GM04503 (cell line): ENCODE results near the gene MLXIP.

Experiments
- DNase-seq: peaks from one replicate; pipeline ENCODE4 v3.0.0-alpha.2; 2012; ENCODE audit warnings: low read depth

MLXIP gene

DNA sequence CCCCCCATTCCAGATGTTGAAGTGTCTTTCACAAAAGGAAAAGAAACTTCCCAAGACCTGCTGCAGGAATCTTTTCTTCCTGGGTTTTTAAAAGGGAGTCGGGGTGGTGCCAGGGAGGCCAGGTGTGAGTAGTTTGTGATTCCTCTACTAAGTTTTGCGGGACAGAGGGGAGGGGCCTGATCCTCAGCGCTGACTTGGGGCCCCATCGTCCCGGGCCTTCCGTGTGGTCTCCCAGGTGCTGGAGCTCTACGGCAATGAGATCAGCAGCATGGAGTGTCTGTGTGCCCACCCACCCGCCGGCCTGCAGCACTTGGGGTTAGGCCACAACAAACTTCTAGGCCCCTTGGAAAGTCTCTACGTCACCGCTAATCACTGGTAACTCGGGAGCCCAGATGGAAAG, 108.9 kb downstream of the MLXIP start:
- DNase-seq = no peak

DNA sequence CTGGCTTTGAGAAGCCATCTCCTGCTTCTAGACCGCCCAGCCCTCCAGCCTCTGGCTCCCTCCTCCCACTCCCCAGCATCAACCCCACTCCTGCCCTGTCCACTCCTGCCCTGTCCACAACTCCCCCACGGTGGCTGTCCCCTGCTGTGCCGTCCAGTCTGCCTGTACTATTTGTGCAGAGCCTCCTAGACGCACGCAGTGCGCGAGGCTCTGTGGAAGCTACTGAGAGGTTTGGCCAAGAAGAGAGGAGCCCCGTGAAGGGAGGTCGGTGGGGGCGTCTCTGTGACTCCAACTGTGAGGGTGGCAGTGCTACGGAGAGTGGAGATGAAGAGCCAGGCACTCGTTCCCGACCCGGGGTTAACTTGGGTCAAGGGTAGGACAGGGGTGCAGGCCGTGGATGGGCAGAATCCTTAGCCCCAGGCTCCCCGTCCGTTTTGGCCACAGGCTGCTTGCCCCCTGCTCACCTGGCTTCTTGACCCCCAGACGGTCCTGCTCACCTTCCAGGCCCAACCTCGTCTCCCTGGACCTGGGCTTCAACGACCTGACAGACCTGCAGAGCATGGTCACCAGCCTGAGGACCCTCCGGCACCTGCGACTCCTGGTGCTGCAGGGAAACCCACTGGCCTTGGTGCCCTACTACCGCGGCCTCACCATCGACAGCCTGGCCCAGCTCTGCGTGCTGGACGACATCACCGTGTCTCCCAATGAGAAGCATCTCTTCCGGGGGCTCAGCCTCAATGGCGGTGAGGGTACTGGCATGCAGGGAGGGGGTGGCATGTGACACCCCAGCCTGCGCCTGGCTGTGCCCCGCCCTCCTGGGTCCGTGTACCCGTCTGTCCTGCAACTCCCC, 111.3 kb downstream of the MLXIP start:
- no peak for DNase-seq

DNA sequence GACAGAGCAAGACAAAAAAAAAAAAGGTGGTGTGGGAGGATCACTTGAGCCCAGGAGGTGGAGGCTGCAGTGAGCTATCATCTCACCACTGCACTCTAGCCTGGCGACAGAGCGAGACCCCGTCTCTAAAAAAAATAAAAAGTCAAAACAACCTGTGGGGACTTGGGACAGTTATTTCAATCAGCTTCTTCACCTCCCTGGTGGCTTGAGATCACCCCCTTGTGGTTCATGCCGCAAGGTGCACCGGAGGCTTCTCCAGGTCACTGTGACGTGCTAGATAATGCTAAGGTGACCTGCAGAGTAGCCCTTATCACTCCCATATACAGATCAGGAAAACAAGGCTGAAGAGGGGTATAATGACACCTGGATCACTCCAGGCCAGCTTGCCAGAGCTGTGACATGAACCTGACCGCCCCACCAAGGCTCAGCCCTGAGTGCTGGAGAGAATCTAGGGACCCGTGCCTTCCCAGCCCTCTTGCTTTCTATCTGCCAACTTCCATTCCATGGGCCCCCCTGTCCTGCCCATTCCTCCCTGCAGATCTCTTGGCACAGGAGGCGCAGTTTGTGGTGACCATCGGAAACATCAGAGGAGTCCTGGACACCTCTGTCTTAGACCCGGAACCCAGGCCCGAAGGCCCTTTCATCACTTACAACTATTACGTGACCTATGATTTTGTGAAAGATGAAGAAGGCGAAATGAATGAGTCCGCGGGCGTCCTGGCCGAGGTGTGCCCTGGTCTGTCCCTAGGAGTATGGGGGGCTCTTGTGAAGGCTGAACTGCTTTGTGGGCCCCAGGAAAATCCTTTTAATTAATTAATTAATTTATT, 112.5 kb downstream of the MLXIP start:
- no peak for DNase-seq

DNA sequence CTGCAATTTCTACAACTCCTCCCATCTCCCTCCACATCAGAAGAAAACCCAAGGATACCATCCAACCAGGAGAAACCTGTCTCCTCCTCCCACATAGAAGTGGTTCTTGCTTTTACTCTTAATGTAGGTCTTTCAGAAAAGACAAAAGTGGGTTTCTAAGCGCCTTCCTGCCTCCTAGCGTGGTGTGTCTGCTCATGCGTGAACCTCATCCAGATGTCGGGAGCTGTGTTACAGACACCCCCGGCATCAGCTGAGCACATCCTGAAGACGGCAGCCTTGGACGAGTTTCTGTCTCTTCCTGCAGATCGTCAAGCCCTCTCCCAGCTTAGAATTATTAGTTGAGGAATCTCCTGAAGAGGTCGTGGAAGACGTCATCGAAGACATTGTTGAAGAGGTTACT, 113.9 kb downstream of the MLXIP start:
- no peak for DNase-seq

DNA sequence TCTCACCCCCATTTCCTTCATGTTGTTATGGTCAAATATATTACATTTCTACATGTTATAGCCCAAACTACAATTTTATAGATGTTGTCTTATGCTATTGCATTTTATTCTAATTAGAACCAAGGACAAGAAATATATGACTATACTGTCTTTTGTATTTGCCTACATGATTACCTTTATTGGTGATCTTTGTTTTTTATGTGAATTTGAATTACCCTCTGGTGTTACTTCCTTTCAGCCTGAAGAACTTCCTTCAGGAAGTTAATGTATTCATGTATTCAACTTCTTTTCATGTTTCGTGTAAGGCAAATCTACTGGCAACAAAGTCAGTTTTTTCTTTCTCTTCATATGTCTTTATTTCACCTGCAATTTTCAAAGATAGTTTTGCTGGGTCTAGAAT, 116.2 kb downstream of the MLXIP start:
- no peak for DNase-seq

DNA sequence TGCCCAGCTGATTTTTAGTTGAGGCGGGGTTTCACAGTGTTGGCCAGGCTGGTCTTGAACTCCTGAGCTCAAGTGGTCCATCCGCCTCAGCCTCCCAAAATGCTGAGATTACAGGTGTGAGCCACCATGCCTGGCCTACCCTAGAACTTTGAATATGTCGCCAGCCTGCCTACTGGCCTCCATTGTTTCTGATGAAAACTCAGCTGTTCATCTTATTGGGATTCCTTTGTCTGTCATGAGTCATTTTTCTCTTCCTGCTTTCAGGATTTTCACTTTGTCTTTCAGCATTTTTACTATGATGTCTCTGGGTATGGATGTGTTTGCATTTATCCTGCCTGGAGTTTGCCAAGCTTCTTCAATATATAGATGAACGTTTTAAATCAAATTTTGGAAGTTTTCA, 116.8 kb downstream of the MLXIP start:
- no peak for DNase-seq
